ENCODE data around the gene TRA2A. TPM values are rescaled to one million over a fixed set of nuclear protein-coding genes. Genes with fewer than 3 reads are reported as not detected.
A peak's percentile ranks its signal among the peaks of the same experiment; 100 is the strongest.

The TRA2A gene
- total RNA-seq, 1 experiment from 2014 or later: 169 TPM

- Histone ChIP-seq H3K18ac (ENCODE audit: insufficient read length, low read depth, low read length) (peak overlapping the region; percentile 97), H3K4me2 (ENCODE audit: insufficient read depth, insufficient read length, low read length) (peak overlapping the region; percentile 89), H2BK5ac (ENCODE audit: insufficient read length, low read length) (peak overlapping the region; percentile 87), H4K5ac (ENCODE audit: insufficient read length, low read depth, low read length) (peak overlapping the region; percentile 74), H3K14ac (ENCODE audit: insufficient read depth, low read length) (peak overlapping the region; percentile 93), H2BK12ac (ENCODE audit: insufficient read length, low read depth, low read length) (no peak overlapping the region), H3K79me1 (ENCODE audit: insufficient read depth, low read depth, low read length, poor library complexity, severe bottlenecking) (no peaks in the 10 kb centered on the region), H3K23me2 (ENCODE audit: insufficient read length, low read depth, low read length, poor library complexity, severe bottlenecking) (peaks cover 14% of the 10 kb centered on the region), H3K4me1 (ENCODE audit: insufficient read depth, low read length) (no peaks in the 10 kb centered on the region; the same call in 1 of the 2 replicates), H3K27ac (ENCODE audit: insufficient read length, low read depth, low read length) (peak overlapping the region; percentile 99), H3K9ac (ENCODE audit: extremely low read depth, insufficient read length, low read length) (peak overlapping the region; percentile 97), H2AFZ (ENCODE audit: low read length) (no peak overlapping the region), H3T11ph (ENCODE audit: low read length) (no peak overlapping the region), H2BK15ac (ENCODE audit: low read depth, low read length) (no peak overlapping the region), H3K56ac (ENCODE audit: insufficient read length, low read depth, low read length) (peak overlapping the region; percentile 75), H4K8ac (replicated peaks; ENCODE audit: insufficient read length, low read depth, low read length) (no peak overlapping the region), H4K20me1 (ENCODE audit: control insufficient read depth, insufficient read depth, insufficient read length) (no peaks in the 10 kb centered on the region), H3K79me2 (ENCODE audit: insufficient read depth, low read length) (peaks cover 16% of the 10 kb centered on the region; the same call in 1 of the 2 replicates), H3K9me3 (ENCODE audit: control insufficient read depth, low read depth, low read length) (no peaks in the 10 kb centered on the region), H3K4ac (ENCODE audit: low read depth, low read length) (peak overlapping the region; percentile 68; the same call in 1 of the 2 replicates), H2BK120ac (ENCODE audit: low read depth, low read length, poor library complexity, severe bottlenecking) (peak overlapping the region; percentile 85), H2AK5ac (ENCODE audit: insufficient read length, low read length) (no peak overlapping the region), H2BK20ac (ENCODE audit: low read depth, low read length, poor library complexity, severe bottlenecking) (no peak overlapping the region), H4K91ac (ENCODE audit: insufficient read length, low read depth, low read length) (no peak overlapping the region), H3K27me3 (ENCODE audit: insufficient read depth, low read length) (no peaks in the 10 kb centered on the region), H3K23ac (ENCODE audit: insufficient read length, low read depth, low read length) (peak overlapping the region; percentile 9)
- peak; percentile 98 for DNase-seq
- H3K9me3 Mint-ChIP-seq: peaks cover 0 to 4% of the 10 kb centered on the region in 2 experiments; a peak in 3 of 5 replicates
- TF ChIP-seq CTCF (conservative IDR thresholded peaks at IDR 0.05): no peak
- no CpG with 5 or more reads among the region's 66 CpGs for WGBS (ENCODE audit: extremely low coverage, insufficient read length, low lambda C conversion rate)
- H3K36me3 Mint-ChIP-seq (ENCODE audit: insufficient read depth in 1 of 3, low read depth in 3 of 3): peaks cover 0 to 4% (median 2%) of the 10 kb centered on the region in 3 experiments; a peak in 2 of 7 replicates
- H3K27ac Mint-ChIP-seq: peak overlapping the region; percentile 99 to 100 (median 99)
- H3K4me1 Mint-ChIP-seq: peaks cover 28 to 29% of the 10 kb centered on the region in 2 experiments
- H3K4me3 Mint-ChIP-seq: peak overlapping the region; percentile 91 to 99
- H3K27me3 Mint-ChIP-seq (ENCODE audit: low read depth): no peaks in the 10 kb centered on the region; the same call in 1 of the 2 replicates
These were observed 57.5 kb downstream of the TRA2A start for GRCh38 chr7:23474094-23474828.
